HG03060 (cell line): ENCODE measurements around the gene EVX2.

Source experiments
- ATAC-seq: cut with Tn5 transposase; IDR thresholded peaks from one replicate; pipeline ENCODE4 v1.9.1; 2021; ENCODE audit warnings: low read depth, moderate number of reproducible peaks; ENCODE audit not compliant: unreplicated experiment

EVX2 gene

GRCh38 chr2:176071330-176072291 lies 12.2 kb downstream of the EVX2 start:
- no peak for ATAC-seq

GRCh38 chr2:176068419-176068832 lies 15.3 kb downstream of the EVX2 start:
- ATAC-seq, result no peak

- no peak for ATAC-seq
These were observed 16.0 kb downstream of the EVX2 start for GRCh38 chr2:176067589-176068418.

- ATAC-seq, result no peak
These were observed 16.8 kb downstream of the EVX2 start for GRCh38 chr2:176066645-176067588.

GRCh38 chr2:176063958-176064357 lies 19.8 kb downstream of the EVX2 start:
- no peak for ATAC-seq

GRCh38 chr2:176056406-176056805 lies 27.4 kb downstream of the EVX2 start:
- ATAC-seq, result no peak

GRCh38 chr2:176039375-176039774 lies 44.4 kb downstream of the EVX2 start:
- no peak for ATAC-seq

GRCh38 chr2:176038694-176039093 lies 45.1 kb downstream of the EVX2 start:
- no peak for ATAC-seq

- ATAC-seq, result no peak
These were observed 48.6 kb downstream of the EVX2 start for GRCh38 chr2:176035013-176035691.

GRCh38 chr2:176027806-176028205 lies 56.0 kb downstream of the EVX2 start:
- no peak for ATAC-seq
